NCI-H187 treated with DMSO at 0.1 percent for 48 hours (cell line): Measurements from ENCODE around the gene SLC6A3.

Experiments used
- DNase-seq: peaks from one replicate; lab custom pipeline; 2025; lab: John Stamatoyannopoulos, UW

The SLC6A3 gene

GRCh38 chr5:1345876-1346626 is 99.2 kb downstream of the SLC6A3 start:
- no peak for DNase-seq

- no peak for DNase-seq
Observed at GRCh38 chr5:1344975-1345838, 100.0 kb downstream of the SLC6A3 start, which contains the start of gene CLPTM1L. Gene CLPTM1L (minus strand): TSS chr5:1345099. CDS start chr5:1344841, 258 bp downstream.

GRCh38 chr5:1343931-1344901 is 101.0 kb downstream of the SLC6A3 start:
- DNase-seq = no peak

- DNase-seq = no peak
Observed at GRCh38 chr5:1343315-1343751, 101.9 kb downstream of the SLC6A3 start.
